ENCODE results near the gene CWF19L2.
"Not testable (repeated sequence)": the region's sequence is repeated elsewhere in the genome, so short reads cannot be mapped to it uniquely, and the experiment has no call there.

CWF19L2 gene

GRCh38 chr11:107457558-107458271, at the start of gene CWF19L2:
CWF19L2 (minus strand) TSS chr11:107457825; CDS start chr11:107457816, 9 bp downstream.
- peak; percentile 96 for DNase-seq

- DNase-seq: no peak
Measured at GRCh38 chr11:107505647-107506225, 48.1 kb upstream of the CWF19L2 start.

GRCh38 chr11:107504981-107505380, 47.4 kb upstream of the CWF19L2 start:
- no peak for DNase-seq

DNA sequence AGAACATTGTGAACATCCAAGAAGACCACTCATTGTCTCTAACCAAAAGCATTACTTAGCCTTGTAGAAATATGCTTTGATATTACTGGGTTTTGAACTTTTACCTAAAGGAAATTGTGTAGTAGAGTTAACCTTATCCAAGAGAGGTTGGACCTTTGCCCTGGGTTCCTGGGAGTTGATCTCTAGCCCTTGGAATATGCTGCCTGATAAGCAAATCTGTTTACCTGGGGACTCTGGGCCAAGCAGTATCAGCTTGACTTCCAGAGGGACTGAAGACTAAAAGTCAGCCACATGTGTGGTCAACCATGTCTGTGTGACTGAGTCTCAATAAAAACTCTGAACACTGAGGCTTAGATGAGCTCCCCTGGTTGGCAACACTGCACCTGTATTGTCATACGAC, 44.1 kb upstream of the CWF19L2 start:
- DNase-seq: no peak

DNA sequence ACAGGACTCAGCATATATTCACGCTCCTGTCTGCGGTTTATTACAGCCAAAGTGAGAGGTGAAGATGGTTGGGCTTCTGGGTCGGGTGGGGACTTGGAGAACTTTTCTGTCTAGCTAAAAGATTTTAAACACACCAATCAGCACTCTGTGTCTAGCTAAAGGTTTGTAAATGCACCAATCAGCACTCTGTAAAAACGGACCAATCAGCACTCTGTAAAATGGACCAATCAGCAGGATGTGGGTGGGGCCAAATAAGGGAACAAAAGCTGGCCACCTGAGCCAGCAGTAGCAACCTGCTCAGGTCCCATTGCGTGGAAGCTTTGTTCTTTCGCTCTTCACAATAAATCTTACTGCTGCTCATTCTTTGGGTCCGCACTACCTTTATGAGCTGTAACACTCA, 39.7 kb upstream of the CWF19L2 start:
- not testable (repeated sequence) for DNase-seq

DNA sequence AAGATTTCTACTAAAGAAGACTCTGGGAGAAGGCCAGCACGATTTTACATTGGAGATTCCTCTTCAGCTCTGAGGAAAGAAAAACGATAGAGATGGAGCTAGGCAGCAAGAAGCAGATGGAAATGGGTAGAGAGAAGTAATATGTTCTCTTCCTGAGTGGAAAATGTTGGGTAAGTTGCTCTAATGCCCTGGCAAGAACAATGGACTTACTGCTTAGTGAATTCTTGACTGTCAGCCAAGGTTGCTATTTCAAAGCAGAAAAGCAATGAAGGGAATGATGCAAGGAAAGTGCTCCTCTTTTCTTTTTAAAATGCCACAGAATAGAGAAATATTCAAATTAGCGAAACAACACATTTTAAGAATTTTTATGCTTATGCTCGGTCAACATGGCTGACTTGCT, 38.4 kb upstream of the CWF19L2 start:
- no peak for DNase-seq

GRCh38 chr11:107494055-107494454, 36.4 kb upstream of the CWF19L2 start:
- DNase-seq: no peak

DNA sequence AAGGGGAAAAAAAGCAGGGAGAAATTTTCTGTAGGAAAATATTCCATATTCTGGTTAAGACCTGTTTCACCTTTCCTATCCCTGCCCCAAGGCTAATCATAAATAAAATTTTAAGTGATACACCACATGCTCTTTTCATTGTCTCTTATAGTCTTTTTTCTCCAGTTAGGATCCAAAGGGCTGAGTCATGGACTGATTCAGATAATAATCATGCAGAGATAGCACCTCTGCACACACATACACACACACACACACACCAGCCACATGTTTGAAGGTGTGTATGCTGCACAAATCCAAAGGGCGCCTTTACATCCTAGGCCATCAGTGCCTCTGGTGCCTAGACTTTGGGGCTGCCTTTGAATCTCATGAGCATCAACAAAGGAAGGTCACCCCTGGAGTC, 35.5 kb upstream of the CWF19L2 start:
- no peak for DNase-seq

- no peak for DNase-seq
Measured at GRCh38 chr11:107490836-107491235, 33.2 kb upstream of the CWF19L2 start.

DNA sequence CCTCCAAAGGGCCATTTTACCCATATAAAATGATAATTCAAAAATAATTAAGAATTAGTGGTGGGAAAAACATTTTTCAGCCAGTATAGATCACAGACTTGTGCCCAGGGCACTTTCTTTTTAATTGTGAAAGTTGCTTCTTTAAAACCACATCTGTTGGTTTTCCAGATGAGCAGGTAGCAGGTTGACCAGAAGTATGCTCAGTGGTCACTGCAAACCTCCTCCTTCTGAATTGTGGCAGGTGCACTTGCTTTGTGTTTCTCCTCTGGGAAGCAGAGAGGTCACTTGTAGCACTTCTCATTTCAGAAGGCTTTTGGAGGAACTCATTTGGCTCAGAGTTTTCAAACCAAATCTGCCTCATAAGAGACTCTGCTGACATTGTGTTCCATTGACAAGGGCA, 24.6 kb upstream of the CWF19L2 start:
- DNase-seq: no peak

GRCh38 chr11:107478922-107479321, 21.3 kb upstream of the CWF19L2 start:
- DNase-seq: no peak

- no peak for DNase-seq
Measured at GRCh38 chr11:107477820-107478219, 20.2 kb upstream of the CWF19L2 start.

GRCh38 chr11:107473792-107474191, 16.2 kb upstream of the CWF19L2 start:
- DNase-seq: no peak

DNA sequence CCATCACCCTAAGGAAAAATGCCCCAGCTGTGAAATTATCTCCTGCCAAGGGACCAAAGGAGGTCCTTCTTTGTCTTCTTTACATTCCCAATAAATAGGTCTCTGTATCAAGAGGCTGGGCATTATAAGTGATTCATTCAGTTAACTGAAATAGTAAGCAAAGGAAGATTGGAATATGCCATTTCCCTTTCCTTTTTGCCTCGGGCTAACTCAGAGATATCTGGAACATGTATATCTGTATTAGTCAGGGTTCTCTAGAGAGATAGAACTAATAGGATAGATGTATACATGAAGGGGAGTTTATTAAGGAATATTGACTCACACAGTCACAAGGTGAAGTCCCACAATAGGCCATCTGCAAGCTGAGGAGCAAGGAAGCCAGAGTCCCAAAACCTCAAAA, 15.3 kb upstream of the CWF19L2 start:
- DNase-seq: no peak

GRCh38 chr11:107468596-107468995, 11.0 kb upstream of the CWF19L2 start:
- no peak for DNase-seq

- DNase-seq: no peak
Measured at GRCh38 chr11:107467696-107468095, 10.1 kb upstream of the CWF19L2 start.

DNA sequence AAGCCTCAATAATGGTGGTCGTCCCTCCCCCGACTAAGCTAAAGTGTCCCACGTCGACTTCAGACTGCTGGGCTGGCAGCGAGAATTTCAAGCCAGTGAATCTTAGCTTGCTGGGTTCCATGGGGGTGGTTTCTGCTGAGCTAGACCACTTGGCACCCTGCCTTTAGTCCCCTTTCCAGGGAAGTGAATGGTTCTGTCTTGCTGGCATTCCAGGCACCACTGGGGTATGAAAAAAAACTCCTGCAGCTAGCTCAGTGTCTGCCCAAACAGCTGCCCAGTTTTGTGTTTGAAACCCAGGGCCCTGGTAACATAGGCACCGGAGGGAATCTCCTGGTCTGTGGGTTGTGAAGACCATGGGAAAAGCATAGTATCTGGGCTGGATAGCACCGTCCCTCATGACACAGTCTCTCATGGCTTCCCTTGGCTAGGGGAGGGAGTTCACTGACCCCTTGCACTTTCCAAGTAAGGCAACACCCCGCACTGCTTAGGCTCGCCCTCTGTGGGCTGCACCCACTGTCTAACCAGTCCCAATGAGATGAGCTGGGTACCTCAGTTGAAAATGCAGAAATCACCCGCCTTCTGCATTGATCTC, 8.7 kb upstream of the CWF19L2 start:
- not testable (repeated sequence) for DNase-seq

DNA sequence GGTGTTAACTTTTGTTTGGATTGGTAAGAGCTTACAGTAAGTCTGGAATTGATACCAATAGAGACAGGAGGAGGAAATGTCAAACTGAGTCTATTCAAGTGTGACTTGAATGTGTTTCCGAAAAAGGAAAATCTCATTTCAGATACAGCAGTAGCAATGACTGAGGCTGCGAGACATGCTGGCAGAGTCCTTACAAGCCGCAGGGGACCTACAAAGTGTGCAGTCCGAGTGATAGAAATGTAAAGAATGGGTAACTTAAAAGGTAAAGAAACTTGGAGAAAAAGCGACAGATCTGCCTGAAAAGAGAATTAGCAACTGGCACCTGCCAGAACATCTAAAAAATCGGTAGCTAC, 444 bp downstream of the CWF19L2 start:
- peak; percentile 0 for DNase-seq

DNA sequence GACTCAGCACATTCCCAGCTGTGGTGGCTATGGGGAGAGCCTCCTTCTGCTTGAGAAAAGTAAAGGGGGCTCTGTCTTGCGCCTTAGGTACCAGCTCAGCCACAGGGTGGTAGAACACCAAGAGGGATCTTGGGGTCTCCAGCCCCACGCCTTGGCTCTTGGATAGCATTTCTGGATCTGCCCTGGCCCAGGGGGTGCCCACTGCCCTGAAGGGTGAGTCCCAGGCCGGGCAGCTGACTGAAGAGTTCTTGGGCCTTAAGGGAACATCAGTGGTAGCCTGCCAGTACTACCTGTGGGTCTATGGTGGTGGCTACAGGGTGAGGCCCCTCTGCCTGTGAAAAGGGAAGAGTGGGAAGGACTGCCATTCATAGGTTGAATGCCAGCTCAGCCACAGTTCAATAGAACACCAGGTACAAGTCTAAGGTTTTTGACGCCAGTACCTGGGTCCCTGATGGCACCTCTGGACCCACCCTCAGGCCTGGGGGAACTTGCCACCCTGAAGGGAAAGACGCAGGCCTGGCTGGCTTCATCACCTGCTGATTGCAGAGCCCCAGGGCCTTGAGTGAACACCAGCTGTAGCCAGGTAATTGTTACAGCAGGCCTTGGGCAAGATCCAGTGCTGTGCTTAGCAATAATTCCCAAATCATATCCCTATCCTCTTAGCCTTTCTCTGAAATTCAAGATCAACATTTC, 3.9 kb downstream of the CWF19L2 start:
- DNase-seq: no peak

DNA sequence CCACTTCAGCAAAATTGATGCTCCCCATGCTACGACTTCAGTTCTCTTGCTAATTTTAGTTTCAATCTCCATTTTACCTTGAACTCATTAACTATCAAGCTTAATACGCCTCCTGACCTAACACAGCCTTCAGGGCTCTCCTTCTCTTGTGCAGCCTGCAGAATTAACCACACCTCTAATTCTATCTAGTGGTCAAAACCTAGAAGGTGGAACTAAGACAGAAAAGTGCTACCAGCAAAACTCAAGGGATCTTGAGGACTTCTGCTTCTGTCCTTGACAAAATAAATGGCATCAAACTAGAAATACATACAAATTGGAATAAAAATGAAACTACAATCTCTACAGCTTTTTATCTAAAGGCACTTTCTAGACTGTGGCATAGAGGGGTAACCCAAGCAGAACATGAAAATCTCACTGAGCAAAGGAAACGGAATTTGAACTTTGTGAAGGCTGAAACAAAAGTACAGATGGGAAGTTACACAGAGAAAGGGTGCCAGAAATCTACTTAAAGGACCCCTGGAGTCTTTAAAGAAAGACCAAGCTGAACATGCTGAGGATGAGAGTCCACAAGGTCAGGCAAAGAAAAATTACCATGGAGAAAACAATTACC, 10.7 kb downstream of the CWF19L2 start:
- no peak for DNase-seq

DNA sequence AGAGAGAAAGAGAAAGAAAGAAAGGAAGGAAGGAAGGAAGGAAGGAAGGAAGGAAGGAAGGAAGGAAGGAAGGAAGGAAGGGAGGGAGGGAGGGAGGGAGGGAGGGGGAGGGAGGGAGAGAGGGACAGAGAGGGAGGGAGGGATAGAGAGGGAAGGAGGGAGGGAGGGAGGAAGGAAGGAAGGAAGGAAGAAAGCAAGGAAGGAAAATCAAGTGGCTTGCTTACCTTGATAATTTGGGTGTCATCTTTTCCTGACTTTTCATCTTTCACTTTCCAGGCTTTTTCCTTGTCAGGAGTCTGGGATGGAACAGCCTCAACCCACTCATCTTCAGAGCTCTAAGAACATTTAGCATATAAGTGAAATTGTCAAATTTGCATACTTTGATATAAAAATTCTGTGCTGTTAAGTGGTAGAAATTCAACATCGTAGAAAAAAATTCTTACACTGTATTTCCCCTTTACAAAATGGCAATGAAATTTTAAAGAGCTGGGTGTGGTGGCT, 14.9 kb downstream of the CWF19L2 start:
- no peak for DNase-seq

- no peak for DNase-seq
Measured at GRCh38 chr11:107439586-107440167, 17.9 kb downstream of the CWF19L2 start.

DNA sequence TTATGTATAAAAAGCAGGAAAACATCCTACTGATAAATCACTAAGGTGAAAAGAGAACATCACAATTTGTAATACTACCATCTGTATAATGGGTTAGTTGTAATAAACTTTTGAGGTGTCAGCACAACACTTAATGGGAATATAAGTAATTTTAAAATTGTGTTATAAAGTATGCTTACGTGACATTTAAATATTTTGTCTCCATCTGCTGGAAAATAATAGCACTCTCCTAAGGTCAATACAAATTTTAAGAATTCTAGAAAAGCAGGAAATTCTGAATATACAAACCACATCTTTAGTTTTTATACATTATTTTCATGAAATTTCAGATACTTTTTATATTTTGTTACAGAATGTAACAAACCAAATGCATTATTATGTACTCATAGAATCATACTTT, 19.5 kb downstream of the CWF19L2 start:
- DNase-seq: no peak
